Activated T-helper 1 cell treated with anti-CD3 and anti-CD28 coated beads, Interleukin-2, amount 50 U/mL, for 16 hours (primary cell): ENCODE data around the gene ULK4.

Source experiments
- DNase-seq, 2 donors: peaks; one replicate each; pipeline ENCODE4 v3.0.0-alpha.2; 2020; ENCODE audit warnings: low read depth in 1 of 2, low spot score in 1 of 2

The ULK4 gene

GRCh38 chr3:41202834-41203345 is 759.0 kb downstream of the ULK4 start:
- no peak for DNase-seq

DNA sequence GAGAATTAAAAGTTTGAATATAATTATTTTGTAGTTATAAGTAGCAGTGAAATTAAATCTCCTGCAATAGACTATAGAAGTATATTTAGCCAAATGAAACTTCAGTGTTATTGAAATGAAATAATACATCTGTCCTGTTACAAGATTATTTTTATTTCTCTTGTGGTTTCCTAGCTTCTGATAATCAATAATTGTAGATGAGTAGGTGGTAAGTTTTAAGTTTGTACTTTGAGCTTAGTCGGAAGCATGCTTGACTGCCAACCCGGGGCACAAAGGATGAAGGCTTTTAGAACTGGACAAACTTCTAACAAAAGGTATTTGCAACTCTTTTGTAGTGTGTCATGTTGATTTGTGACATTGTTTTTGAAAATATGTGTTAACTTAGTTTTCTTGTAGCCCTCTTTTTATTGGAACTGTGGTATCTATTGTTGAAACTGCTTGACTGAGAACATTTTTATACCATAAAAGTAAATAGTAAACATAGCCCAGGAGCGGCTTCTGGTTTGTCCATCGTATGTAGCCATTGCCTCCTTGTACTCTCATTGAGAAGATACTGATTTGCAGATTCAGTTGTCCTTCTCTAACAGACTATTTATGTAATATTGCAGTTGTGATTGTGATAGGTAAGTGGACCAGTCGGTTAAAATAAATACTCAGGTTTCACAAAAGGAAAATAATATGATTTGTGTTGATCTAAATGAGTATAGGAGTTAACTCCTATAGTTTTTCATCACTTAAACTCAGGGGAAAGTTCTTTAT is 759.6 kb downstream of the ULK4 start:
- no peak for DNase-seq

GRCh38 chr3:41200669-41201021 is 761.3 kb downstream of the ULK4 start:
- DNase-seq, result no peak

- DNase-seq, result peak; percentile 6 to 15
Measured at GRCh38 chr3:41199866-41200668, 761.8 kb downstream of the ULK4 start.

DNA sequence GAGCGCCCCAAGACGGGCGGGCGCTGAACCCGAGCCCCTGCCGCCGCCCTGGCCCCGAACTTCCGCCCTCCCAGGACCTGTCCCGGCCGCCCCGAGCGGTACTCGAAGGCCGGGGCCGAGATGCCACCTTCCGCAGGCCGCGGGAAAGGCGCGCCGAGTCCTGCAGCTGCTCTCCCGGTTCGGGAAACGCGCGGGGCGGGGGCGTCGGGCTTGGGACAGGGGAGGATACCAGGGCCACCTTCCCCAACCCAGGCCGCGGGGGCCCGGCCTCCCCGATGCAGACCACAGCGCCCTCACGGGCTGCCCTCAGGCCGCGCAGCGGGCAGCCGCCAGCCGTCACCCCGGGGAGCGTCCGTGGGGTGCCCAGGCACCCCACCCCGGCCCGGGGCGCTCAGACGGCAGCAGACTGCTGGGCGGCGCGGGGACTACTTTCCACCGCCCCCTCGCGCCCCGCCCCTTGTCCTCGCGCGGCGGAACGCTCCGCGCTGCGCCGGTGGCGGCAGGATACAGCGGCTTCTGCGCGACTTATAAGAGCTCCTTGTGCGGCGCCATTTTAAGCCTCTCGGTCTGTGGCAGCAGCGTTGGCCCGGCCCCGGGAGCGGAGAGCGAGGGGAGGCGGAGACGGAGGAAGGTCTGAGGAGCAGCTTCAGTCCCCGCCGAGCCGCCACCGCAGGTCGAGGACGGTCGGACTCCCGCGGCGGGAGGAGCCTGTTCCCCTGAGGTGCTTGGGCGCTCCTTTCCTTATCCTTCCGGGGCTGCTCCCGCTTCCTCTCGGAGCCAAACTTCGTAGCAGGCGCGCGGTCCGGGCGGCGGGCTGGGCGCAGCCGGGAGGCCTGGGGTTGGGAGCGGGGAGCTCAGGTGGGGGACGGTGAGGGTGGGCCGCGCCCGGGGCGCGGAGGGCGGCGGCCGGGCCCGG is 762.7 kb downstream of the ULK4 start, which contains the start of gene CTNNB1:
CTNNB1 (plus strand) TSS at position 556 of the 916 bp plus-strand sequence. CDS start 24,564 bp downstream, outside the sequence.
- peak; percentile 83 to 88 for DNase-seq

DNA sequence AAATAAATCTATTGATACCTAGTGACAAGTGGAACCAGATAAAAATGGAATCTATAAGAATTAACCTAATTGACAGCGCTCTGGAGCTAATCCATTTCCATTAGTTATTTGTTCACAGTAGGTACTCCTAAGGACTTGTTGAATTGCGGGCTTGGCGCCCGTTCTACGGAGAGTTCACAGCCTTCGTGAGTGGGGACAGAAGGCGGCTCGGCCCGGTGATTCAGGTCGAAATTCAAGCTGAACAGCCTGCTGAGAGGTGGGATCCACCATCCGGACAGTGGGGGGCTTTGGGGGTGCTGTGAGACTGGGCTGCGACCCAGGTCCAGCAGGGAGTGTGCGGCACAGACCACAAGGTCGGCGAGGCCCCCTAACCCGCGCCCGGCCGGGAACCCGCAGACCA is 763.4 kb downstream of the ULK4 start:
- peak in 1 of 2 donors; percentile 5 for DNase-seq

- no peak for DNase-seq
Measured at GRCh38 chr3:41198046-41198445, 763.9 kb downstream of the ULK4 start.
